ENCODE results near the gene DNAJB9.

DNAJB9 gene

GRCh38 chr7:108561047-108561619 is 8.5 kb upstream of the DNAJB9 start:
- no peak; the same call in 2 of the 3 replicates for ATAC-seq
- TF ChIP-seq ZNF565 (CRISPR knock-in tag; conservative IDR thresholded peaks at IDR 0.05; ENCODE audit: low read depth) (no peak), ESRRG (CRISPR knock-in tag; IDR thresholded peaks at IDR 0.05) (no peak), OSR1 (CRISPR knock-in tag; IDR thresholded peaks at IDR 0.05) (no peak), TOX (CRISPR knock-in tag; IDR thresholded peaks at IDR 0.05; ENCODE audit: borderline replicate concordance) (no peak), ARNTL (CRISPR knock-in tag; IDR thresholded peaks at IDR 0.05; ENCODE audit: borderline replicate concordance, low read depth) (no peak)
- TF ChIP-seq, protein P1, sequence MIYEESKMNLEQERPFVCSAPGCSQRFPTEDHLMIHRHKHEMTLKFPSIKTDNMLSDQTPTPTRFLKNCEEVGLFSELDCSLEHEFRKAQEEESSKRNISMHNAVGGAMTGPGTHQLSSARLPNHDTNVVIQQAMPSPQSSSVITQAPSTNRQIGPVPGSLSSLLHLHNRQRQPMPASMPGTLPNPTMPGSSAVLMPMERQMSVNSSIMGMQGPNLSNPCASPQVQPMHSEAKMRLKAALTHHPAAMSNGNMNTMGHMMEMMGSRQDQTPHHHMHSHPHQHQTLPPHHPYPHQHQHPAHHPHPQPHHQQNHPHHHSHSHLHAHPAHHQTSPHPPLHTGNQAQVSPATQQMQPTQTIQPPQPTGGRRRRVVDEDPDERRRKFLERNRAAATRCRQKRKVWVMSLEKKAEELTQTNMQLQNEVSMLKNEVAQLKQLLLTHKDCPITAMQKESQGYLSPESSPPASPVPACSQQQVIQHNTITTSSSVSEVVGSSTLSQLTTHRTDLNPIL (CRISPR knock-in tag; IDR thresholded peaks at IDR 0.05; ENCODE audit: low read depth), result no peak

GRCh38 chr7:108565987-108566386 is 3.7 kb upstream of the DNAJB9 start:
- ATAC-seq, result no peak
- TF ChIP-seq RARB (CRISPR knock-in tag; IDR thresholded peaks at IDR 0.05), result no peak
- TF ChIP-seq OSR1 (CRISPR knock-in tag; IDR thresholded peaks at IDR 0.05), result no peak
- TF ChIP-seq PPARA (CRISPR knock-in tag; IDR thresholded peaks at IDR 0.05; ENCODE audit: borderline replicate concordance), result no peak
- no peak for TF ChIP-seq ZNF70 (CRISPR knock-in tag; IDR thresholded peaks at IDR 0.05)
- TF ChIP-seq, protein P2, sequence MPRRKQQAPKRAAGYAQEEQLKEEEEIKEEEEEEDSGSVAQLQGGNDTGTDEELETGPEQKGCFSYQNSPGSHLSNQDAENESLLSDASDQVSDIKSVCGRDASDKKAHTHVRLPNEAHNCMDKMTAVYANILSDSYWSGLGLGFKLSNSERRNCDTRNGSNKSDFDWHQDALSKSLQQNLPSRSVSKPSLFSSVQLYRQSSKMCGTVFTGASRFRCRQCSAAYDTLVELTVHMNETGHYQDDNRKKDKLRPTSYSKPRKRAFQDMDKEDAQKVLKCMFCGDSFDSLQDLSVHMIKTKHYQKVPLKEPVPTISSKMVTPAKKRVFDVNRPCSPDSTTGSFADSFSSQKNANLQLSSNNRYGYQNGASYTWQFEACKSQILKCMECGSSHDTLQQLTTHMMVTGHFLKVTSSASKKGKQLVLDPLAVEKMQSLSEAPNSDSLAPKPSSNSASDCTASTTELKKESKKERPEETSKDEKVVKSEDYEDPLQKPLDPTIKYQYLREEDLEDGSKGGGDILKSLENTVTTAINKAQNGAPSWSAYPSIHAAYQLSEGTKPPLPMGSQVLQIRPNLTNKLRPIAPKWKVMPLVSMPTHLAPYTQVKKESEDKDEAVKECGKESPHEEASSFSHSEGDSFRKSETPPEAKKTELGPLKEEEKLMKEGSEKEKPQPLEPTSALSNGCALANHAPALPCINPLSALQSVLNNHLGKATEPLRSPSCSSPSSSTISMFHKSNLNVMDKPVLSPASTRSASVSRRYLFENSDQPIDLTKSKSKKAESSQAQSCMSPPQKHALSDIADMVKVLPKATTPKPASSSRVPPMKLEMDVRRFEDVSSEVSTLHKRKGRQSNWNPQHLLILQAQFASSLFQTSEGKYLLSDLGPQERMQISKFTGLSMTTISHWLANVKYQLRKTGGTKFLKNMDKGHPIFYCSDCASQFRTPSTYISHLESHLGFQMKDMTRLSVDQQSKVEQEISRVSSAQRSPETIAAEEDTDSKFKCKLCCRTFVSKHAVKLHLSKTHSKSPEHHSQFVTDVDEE (CRISPR knock-in tag; IDR thresholded peaks at IDR 0.05), result no peak
- TF ChIP-seq SNAI2 (CRISPR knock-in tag; IDR thresholded peaks at IDR 0.05), result no peak
- no peak for TF ChIP-seq BACH2 (CRISPR knock-in tag; IDR thresholded peaks at IDR 0.05; ENCODE audit: borderline replicate concordance)
- no peak for TF ChIP-seq ZFP3 (CRISPR knock-in tag; IDR thresholded peaks at IDR 0.05)
- no peak for TF ChIP-seq TOX (CRISPR knock-in tag; IDR thresholded peaks at IDR 0.05; ENCODE audit: borderline replicate concordance)
- TF ChIP-seq TCF4 (CRISPR knock-in tag; IDR thresholded peaks at IDR 0.05; ENCODE audit: borderline replicate concordance), result no peak
- TF ChIP-seq, protein P3, sequence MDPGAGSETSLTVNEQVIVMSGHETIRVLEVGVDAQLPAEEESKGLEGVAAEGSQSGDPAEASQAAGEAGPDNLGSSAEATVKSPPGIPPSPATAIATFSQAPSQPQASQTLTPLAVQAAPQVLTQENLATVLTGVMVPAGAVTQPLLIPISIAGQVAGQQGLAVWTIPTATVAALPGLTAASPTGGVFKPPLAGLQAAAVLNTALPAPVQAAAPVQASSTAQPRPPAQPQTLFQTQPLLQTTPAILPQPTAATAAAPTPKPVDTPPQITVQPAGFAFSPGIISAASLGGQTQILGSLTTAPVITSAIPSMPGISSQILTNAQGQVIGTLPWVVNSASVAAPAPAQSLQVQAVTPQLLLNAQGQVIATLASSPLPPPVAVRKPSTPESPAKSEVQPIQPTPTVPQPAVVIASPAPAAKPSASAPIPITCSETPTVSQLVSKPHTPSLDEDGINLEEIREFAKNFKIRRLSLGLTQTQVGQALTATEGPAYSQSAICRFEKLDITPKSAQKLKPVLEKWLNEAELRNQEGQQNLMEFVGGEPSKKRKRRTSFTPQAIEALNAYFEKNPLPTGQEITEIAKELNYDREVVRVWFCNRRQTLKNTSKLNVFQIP (CRISPR knock-in tag; IDR thresholded peaks at IDR 0.05; ENCODE audit: borderline replicate concordance, low read depth), result no peak
- no peak for TF ChIP-seq CSRNP3 (CRISPR knock-in tag; IDR thresholded peaks at IDR 0.05)
- TF ChIP-seq, protein P1 (CRISPR knock-in tag; IDR thresholded peaks at IDR 0.05; ENCODE audit: low read depth), result no peak
- no peak for TF ChIP-seq ZC3H10 (CRISPR knock-in tag; IDR thresholded peaks at IDR 0.05)
- TF ChIP-seq ESRRG (CRISPR knock-in tag; IDR thresholded peaks at IDR 0.05), result no peak
- no peak for TF ChIP-seq ZNF8 (CRISPR knock-in tag; IDR thresholded peaks at IDR 0.05)
- TF ChIP-seq GLIS3 (CRISPR knock-in tag; IDR thresholded peaks at IDR 0.05), result no peak
- TF ChIP-seq, protein P4, sequence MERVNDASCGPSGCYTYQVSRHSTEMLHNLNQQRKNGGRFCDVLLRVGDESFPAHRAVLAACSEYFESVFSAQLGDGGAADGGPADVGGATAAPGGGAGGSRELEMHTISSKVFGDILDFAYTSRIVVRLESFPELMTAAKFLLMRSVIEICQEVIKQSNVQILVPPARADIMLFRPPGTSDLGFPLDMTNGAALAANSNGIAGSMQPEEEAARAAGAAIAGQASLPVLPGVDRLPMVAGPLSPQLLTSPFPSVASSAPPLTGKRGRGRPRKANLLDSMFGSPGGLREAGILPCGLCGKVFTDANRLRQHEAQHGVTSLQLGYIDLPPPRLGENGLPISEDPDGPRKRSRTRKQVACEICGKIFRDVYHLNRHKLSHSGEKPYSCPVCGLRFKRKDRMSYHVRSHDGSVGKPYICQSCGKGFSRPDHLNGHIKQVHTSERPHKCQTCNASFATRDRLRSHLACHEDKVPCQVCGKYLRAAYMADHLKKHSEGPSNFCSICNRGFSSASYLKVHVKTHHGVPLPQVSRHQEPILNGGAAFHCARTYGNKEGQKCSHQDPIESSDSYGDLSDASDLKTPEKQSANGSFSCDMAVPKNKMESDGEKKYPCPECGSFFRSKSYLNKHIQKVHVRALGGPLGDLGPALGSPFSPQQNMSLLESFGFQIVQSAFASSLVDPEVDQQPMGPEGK (CRISPR knock-in tag; IDR thresholded peaks at IDR 0.05; ENCODE audit: borderline replicate concordance), result no peak
